Measurements from ENCODE around the gene PNMA6E.

DNA sequence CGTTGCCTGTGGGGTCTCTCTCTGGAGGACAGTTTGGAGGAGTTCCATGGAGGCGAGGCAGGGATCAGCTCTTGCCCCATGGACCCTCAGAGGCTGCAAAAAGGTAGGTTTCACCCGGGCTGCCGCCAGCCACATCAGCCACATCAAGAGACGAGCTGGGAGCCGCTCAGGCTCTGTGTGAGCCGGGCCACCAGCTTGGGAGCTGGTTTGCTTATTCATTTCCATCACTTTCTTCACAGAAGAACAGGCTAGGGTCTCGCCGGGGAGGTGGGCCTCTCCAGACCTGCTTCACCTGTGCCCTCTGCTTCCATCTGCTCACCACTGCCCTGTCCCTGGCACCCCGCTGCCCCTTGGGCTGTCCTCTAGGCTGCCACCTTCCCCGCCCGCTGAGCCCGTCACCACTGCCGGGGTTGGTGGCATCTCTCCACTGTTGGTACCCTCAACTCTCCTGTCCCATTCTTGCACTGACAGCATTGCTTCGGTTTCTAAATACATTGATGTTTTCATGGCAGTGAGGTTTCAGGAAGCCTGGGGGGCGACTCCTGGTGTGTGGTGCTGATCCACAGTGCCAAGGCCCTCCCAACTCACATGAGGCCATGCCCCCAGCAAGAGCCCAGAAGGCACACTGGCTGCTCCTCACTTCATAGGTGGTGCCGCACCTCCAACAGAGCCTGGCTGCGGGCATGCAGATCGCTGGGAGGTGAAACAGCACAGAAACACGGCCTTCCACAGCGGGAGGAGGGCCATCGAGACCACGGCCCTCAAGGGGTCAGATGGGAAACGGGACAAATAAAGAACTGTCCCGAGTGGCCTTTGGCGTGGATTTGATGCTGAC, 49.2 kb upstream of the PNMA6E start:
- TF ChIP-seq, protein P1, sequence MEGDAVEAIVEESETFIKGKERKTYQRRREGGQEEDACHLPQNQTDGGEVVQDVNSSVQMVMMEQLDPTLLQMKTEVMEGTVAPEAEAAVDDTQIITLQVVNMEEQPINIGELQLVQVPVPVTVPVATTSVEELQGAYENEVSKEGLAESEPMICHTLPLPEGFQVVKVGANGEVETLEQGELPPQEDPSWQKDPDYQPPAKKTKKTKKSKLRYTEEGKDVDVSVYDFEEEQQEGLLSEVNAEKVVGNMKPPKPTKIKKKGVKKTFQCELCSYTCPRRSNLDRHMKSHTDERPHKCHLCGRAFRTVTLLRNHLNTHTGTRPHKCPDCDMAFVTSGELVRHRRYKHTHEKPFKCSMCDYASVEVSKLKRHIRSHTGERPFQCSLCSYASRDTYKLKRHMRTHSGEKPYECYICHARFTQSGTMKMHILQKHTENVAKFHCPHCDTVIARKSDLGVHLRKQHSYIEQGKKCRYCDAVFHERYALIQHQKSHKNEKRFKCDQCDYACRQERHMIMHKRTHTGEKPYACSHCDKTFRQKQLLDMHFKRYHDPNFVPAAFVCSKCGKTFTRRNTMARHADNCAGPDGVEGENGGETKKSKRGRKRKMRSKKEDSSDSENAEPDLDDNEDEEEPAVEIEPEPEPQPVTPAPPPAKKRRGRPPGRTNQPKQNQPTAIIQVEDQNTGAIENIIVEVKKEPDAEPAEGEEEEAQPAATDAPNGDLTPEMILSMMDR (IDR thresholded peaks at IDR 0.05 in 4 of 5, conservative IDR thresholded peaks at IDR 0.05 in 1 of 5), result no peak
- no peak for TF ChIP-seq POLR2A (IDR thresholded peaks at IDR 0.05)
